ES-I3 (cell line): ENCODE results near the gene HOXB4.
A peak's percentile ranks its signal among the peaks of the same experiment; 100 is the strongest.

Experiments used
- H3K36me3 ChIP-seq: 2 replicates; pipeline ENCODE4 v1.6.1; 2013; ENCODE audit warnings: mild to moderate bottlenecking, low read length, control low read depth, moderate library complexity; ENCODE audit not compliant: insufficient read depth
- H3K4me1 ChIP-seq: 2 replicates; pipeline ENCODE4 v1.6.1; 2013; ENCODE audit warnings: mild to moderate bottlenecking, control low read depth, low read length; ENCODE audit not compliant: insufficient read depth
- H3K9ac ChIP-seq: 2 replicates; pipeline ENCODE4 v1.6.1; 2013; ENCODE audit warnings: low read depth, mild to moderate bottlenecking, low read length, moderate library complexity
- H3K9me3 ChIP-seq: 2 replicates; pipeline ENCODE4 v1.6.1; 2013; ENCODE audit warnings: mild to moderate bottlenecking, low read length, moderate library complexity; ENCODE audit not compliant: control insufficient read depth, insufficient read depth

Gene HOXB4

GRCh38 chr17:48561884-48562810 is 16.0 kb downstream of the HOXB4 start:
- H3K9ac ChIP-seq = no peak overlapping the region
- H3K36me3 ChIP-seq = no peaks in the 10 kb centered on the region
- H3K4me1 ChIP-seq = peaks cover 8% of the 10 kb centered on the region
- H3K9me3 ChIP-seq = no peaks in the 10 kb centered on the region; the same call in 1 of the 2 replicates

GRCh38 chr17:48559840-48560817 is 18.0 kb downstream of the HOXB4 start:
- no peak overlapping the region for H3K9ac ChIP-seq
- no peaks in the 10 kb centered on the region for H3K9me3 ChIP-seq
- H3K36me3 ChIP-seq = no peaks in the 10 kb centered on the region
- peaks cover 12% of the 10 kb centered on the region for H3K4me1 ChIP-seq

GRCh38 chr17:48559122-48559839 is 18.9 kb downstream of the HOXB4 start:
- H3K36me3 ChIP-seq = no peaks in the 10 kb centered on the region
- H3K9me3 ChIP-seq = no peaks in the 10 kb centered on the region
- no peak overlapping the region for H3K9ac ChIP-seq
- H3K4me1 ChIP-seq = peaks cover 13% of the 10 kb centered on the region

- Histone ChIP-seq H3K9me3 (no peaks in the 10 kb centered on the region), H3K9ac (no peak overlapping the region), H3K36me3 (no peaks in the 10 kb centered on the region), H3K4me1 (peaks cover 18% of the 10 kb centered on the region)
Measured at GRCh38 chr17:48558831-48559121, 19.4 kb downstream of the HOXB4 start.

- H3K9ac ChIP-seq = no peak overlapping the region
- H3K9me3 ChIP-seq = no peaks in the 10 kb centered on the region
- peaks cover 21% of the 10 kb centered on the region for H3K4me1 ChIP-seq
- no peaks in the 10 kb centered on the region for H3K36me3 ChIP-seq
Measured at GRCh38 chr17:48558057-48558830, 19.9 kb downstream of the HOXB4 start.

GRCh38 chr17:48556576-48557401 is 21.4 kb downstream of the HOXB4 start:
- peaks cover 25% of the 10 kb centered on the region for H3K4me1 ChIP-seq
- H3K9me3 ChIP-seq = no peaks in the 10 kb centered on the region
- no peak overlapping the region for H3K9ac ChIP-seq
- H3K36me3 ChIP-seq = no peaks in the 10 kb centered on the region

GRCh38 chr17:48556229-48556575 is 21.9 kb downstream of the HOXB4 start:
- Histone ChIP-seq H3K9ac (no peak overlapping the region), H3K9me3 (no peaks in the 10 kb centered on the region), H3K36me3 (no peaks in the 10 kb centered on the region), H3K4me1 (peaks cover 25% of the 10 kb centered on the region)

- Histone ChIP-seq H3K36me3 (no peaks in the 10 kb centered on the region), H3K9me3 (no peaks in the 10 kb centered on the region), H3K9ac (peak overlapping the region; percentile 51; the same call in 1 of the 2 replicates), H3K4me1 (peaks cover 25% of the 10 kb centered on the region)
Measured at GRCh38 chr17:48555258-48556228, 22.6 kb downstream of the HOXB4 start.

- peak overlapping the region; percentile 51; the same call in 1 of the 2 replicates for H3K9ac ChIP-seq
- H3K9me3 ChIP-seq = no peaks in the 10 kb centered on the region
- peaks cover 27% of the 10 kb centered on the region for H3K4me1 ChIP-seq
- no peaks in the 10 kb centered on the region for H3K36me3 ChIP-seq
Measured at GRCh38 chr17:48554412-48555257, 23.5 kb downstream of the HOXB4 start.

GRCh38 chr17:48553826-48554225 is 24.3 kb downstream of the HOXB4 start:
- no peak overlapping the region; the same call in 1 of the 2 replicates for H3K9ac ChIP-seq
- no peaks in the 10 kb centered on the region for H3K9me3 ChIP-seq
- peaks cover 30% of the 10 kb centered on the region for H3K4me1 ChIP-seq
- H3K36me3 ChIP-seq = no peaks in the 10 kb centered on the region

GRCh38 chr17:48553190-48553547 is 25.0 kb downstream of the HOXB4 start:
- Histone ChIP-seq H3K9me3 (no peaks in the 10 kb centered on the region), H3K9ac (no peak overlapping the region), H3K4me1 (peaks cover 35% of the 10 kb centered on the region), H3K36me3 (no peaks in the 10 kb centered on the region)
